ENCODE measurements around the gene PPP6R2.

Gene PPP6R2

DNA sequence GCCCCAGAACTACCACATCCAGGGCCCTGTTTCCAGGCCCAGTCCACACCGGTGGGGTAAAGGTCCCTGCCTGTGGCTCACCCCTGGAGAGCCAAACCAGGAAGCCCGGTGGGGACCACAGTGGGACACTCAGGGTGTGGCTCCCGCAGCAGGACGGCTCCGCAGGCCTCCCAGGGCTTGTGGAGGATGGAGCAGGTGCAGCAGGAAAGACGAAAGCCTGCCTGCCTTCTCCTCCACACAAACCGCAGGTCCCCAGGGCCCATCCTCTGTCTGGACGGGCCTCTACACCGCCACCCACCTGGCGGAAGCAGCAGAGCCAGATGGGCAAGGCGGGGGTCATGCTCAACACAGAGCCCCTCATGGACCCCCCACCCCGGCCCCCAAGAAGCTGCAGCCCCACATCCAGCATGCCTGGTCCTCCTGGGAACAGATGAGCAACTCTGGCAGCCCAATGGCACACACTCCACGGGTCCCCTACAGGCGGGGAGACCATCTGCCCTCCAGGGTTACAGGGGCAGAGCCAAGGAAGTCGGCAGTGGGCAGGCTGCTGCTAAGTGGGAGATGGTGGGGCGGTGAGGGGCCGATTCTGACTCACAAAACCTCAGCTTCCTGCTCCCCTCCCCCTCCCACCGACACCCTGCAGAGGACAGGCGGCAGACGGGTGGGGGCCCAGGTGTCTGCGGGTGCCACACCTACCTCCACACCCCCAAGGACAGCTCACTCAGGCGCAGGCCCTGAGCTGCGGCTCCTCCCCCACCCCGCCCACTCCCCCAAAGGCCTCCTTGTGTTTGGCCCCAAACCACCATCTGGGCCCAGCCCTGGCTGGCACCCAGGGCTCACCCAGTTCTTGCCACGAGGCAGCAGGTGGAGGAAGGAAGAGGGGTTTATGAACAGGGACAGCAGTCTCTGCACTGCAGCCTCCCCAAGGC is 126.5 kb downstream of the PPP6R2 start (continued):
- TF ChIP-seq, protein P1, sequence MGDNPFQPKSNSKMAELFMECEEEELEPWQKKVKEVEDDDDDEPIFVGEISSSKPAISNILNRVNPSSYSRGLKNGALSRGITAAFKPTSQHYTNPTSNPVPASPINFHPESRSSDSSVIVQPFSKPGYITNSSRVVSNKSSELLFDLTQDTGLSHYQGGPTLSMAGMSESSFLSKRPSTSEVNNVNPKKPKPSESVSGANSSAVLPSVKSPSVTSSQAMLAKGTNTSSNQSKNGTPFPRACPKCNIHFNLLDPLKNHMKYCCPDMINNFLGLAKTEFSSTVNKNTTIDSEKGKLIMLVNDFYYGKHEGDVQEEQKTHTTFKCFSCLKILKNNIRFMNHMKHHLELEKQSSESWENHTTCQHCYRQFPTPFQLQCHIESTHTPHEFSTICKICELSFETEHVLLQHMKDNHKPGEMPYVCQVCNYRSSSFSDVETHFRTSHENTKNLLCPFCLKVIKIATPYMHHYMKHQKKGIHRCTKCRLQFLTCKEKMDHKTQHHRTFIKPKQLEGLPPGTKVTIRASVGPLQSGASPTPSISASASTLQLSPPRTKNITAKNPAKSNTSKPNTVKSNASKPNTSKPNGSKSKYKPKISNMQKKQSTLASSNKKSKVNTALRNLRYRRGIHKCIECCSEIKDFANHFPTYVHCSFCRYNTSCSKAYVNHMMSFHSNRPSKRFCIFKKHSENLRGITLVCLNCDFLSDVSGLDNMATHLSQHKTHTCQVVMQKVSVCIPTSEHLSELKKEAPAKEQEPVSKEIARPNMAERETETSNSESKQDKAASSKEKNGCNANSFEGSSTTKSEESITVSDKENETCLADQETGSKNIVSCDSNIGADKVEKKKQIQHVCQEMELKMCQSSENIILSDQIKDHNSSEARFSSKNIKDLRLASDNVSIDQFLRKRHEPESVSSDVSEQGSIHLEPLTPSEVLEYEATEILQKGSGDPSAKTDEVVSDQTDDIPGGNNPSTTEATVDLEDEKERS (tag by site-specific recombination; IDR thresholded peaks at IDR 0.05), result no peak
- TF ChIP-seq SCRT2 (tag by site-specific recombination; IDR thresholded peaks at IDR 0.05), result no peak
- peak; percentile 49 for TF ChIP-seq SP7 (tag by site-specific recombination; IDR thresholded peaks at IDR 0.05)
- TF ChIP-seq, protein P2, sequence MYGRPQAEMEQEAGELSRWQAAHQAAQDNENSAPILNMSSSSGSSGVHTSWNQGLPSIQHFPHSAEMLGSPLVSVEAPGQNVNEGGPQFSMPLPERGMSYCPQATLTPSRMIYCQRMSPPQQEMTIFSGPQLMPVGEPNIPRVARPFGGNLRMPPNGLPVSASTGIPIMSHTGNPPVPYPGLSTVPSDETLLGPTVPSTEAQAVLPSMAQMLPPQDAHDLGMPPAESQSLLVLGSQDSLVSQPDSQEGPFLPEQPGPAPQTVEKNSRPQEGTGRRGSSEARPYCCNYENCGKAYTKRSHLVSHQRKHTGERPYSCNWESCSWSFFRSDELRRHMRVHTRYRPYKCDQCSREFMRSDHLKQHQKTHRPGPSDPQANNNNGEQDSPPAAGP (tag by site-specific recombination; IDR thresholded peaks at IDR 0.05), result peak; percentile 82
- TF ChIP-seq, protein P3, sequence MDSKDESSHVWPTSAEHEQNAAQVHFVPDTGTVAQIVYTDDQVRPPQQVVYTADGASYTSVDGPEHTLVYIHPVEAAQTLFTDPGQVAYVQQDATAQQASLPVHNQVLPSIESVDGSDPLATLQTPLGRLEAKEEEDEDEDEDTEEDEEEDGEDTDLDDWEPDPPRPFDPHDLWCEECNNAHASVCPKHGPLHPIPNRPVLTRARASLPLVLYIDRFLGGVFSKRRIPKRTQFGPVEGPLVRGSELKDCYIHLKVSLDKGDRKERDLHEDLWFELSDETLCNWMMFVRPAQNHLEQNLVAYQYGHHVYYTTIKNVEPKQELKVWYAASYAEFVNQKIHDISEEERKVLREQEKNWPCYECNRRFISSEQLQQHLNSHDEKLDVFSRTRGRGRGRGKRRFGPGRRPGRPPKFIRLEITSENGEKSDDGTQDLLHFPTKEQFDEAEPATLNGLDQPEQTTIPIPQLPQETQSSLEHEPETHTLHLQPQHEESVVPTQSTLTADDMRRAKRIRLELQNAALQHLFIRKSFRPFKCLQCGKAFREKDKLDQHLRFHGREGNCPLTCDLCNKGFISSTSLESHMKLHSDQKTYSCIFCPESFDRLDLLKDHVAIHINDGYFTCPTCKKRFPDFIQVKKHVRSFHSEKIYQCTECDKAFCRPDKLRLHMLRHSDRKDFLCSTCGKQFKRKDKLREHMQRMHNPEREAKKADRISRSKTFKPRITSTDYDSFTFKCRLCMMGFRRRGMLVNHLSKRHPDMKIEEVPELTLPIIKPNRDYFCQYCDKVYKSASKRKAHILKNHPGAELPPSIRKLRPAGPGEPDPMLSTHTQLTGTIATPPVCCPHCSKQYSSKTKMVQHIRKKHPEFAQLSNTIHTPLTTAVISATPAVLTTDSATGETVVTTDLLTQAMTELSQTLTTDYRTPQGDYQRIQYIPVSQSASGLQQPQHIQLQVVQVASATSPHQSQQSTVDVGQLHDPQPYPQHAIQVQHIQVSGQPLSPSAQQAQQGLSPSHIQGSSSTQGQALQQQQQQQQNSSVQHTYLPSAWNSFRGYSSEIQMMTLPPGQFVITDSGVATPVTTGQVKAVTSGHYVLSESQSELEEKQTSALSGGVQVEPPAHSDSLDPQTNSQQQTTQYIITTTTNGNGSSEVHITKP (tag by site-specific recombination; IDR thresholded peaks at IDR 0.05), result peak; percentile 37; the same call in 1 of the 2 replicates
- peak; percentile 46 for TF ChIP-seq ZIC2 (tag by site-specific recombination; IDR thresholded peaks at IDR 0.05)
- peak; percentile 52 for TF ChIP-seq SP3 (tag by site-specific recombination; IDR thresholded peaks at IDR 0.05)
- TF ChIP-seq, protein P4, sequence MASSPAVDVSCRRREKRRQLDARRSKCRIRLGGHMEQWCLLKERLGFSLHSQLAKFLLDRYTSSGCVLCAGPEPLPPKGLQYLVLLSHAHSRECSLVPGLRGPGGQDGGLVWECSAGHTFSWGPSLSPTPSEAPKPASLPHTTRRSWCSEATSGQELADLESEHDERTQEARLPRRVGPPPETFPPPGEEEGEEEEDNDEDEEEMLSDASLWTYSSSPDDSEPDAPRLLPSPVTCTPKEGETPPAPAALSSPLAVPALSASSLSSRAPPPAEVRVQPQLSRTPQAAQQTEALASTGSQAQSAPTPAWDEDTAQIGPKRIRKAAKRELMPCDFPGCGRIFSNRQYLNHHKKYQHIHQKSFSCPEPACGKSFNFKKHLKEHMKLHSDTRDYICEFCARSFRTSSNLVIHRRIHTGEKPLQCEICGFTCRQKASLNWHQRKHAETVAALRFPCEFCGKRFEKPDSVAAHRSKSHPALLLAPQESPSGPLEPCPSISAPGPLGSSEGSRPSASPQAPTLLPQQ (tag by site-specific recombination; IDR thresholded peaks at IDR 0.05), result peak; percentile 75
- TF ChIP-seq GLIS1 (tag by site-specific recombination; IDR thresholded peaks at IDR 0.05), result peak; percentile 84
- peak; percentile 99 for TF ChIP-seq KLF1 (tag by site-specific recombination; IDR thresholded peaks at IDR 0.05)

DNA sequence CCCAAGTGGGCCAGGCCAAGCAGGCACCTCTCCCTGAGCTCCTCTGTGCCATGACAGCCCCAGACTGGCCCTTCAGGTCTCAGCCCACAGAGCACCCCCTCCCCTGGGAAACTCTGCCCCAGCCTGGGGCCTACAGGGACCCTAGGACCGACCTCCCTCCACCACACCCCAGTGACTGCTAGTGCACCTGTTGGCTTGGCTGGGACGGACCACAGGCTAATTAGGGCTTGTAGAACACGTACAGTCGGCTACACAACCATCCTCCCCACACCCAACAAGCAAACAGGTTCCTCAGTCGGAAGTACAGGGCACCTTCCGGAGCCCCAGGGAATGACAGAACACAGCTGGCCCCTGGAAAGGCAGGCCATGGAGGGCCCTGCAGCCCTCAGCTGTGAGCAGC is 127.4 kb downstream of the PPP6R2 start:
- ChIA-PET CTCF (interaction anchor here (1.5 to 3.3 kb wide), 3 partner anchors 14 to 55 kb away, joined by 7 to 18 read pairs (median 16); partner anchors contain the start of gene SCO2), POLR2A (interaction anchor here (0.7 to 2.1 kb wide), 8 partner anchors 9 to 55 kb away, joined by 3 to 9 read pairs (median 4); partner anchors contain the start of genes LMF2, NCAPH2 and SCO2)
- Histone ChIP-seq H3K36me3 (ENCODE audit: control insufficient read depth in 2 of 2, insufficient read depth in 1 of 2, low read length in 2 of 2) (peaks cover 4 to 69% of the 10 kb centered on the region in 2 experiments; a peak in 2 of 3 replicates), H3K4me3 (ENCODE audit: low read depth, low read length) (no peak overlapping the region), H3K9me3 (ENCODE audit: control insufficient read depth, insufficient read depth, low read depth, low read length) (no peaks in the 10 kb centered on the region), H3K4me1 (ENCODE audit: control insufficient read depth, insufficient read depth, low read length) (peaks cover 26% of the 10 kb centered on the region), H3K27ac (ENCODE audit: extremely low read depth, low read depth, low read length) (0 out of 2 replicates have a peak overlapping the region, but pooled peaks have one; percentile 51)
- TF ChIP-seq ZNF510 (tag by site-specific recombination; IDR thresholded peaks at IDR 0.05; ENCODE audit: insufficient replicate concordance), result no peak
- TF ChIP-seq, protein P5, sequence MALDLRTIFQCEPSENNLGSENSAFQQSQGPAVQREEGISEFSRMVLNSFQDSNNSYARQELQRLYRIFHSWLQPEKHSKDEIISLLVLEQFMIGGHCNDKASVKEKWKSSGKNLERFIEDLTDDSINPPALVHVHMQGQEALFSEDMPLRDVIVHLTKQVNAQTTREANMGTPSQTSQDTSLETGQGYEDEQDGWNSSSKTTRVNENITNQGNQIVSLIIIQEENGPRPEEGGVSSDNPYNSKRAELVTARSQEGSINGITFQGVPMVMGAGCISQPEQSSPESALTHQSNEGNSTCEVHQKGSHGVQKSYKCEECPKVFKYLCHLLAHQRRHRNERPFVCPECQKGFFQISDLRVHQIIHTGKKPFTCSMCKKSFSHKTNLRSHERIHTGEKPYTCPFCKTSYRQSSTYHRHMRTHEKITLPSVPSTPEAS (tag by site-specific recombination; IDR thresholded peaks at IDR 0.05), result no peak
- TF ChIP-seq ZBTB8A (tag by site-specific recombination; IDR thresholded peaks at IDR 0.05), result 0 out of 2 replicates have a peak, but pooled peaks have one; percentile 16
- 0 out of 2 replicates have a peak, but pooled peaks have one; percentile 15 for TF ChIP-seq ZNF600 (tag by site-specific recombination; IDR thresholded peaks at IDR 0.05)
- TF ChIP-seq SCRT1 (tag by site-specific recombination; IDR thresholded peaks at IDR 0.05; ENCODE audit: borderline replicate concordance), result peak; percentile 74; the same call in 1 of the 2 replicates
- TF ChIP-seq ZNF768 (tag by site-specific recombination; IDR thresholded peaks at IDR 0.05), result no peak
- no peak for TF ChIP-seq ZNF791 (tag by site-specific recombination; IDR thresholded peaks at IDR 0.05)
- TF ChIP-seq ZNF707 (tag by site-specific recombination; IDR thresholded peaks at IDR 0.05), result no peak
- peak; percentile 88 for TF ChIP-seq SCRT2 (tag by site-specific recombination; IDR thresholded peaks at IDR 0.05)
- no peak for TF ChIP-seq ZEB2 (tag by site-specific recombination; IDR thresholded peaks at IDR 0.05)
